Astrocyte (in vitro differentiated cells and primary cell): Measurements from ENCODE around the gene AFF3. TPM values are rescaled to one million over a fixed set of nuclear protein-coding genes. Genes with fewer than 3 reads are reported as not detected.

Experiments used
- DNase-seq: peaks from one replicate; pipeline ENCODE4 v3.0.0-alpha.2; 2010; ENCODE audit warnings: low read depth
- FAIRE-seq: peaks from 2 replicates; lab custom pipeline; 2011; peaks lifted over from hg19 to GRCh38; lab: Jason Lieb, UNC
- H2AFZ ChIP-seq: 2 replicates; pipeline ENCODE4 v1.6.0; 2012; ENCODE audit warnings: low read depth, low read length, inconsistent platforms
- H3K27ac ChIP-seq: 2 replicates; pipeline ENCODE4 v1.5.1; 2011; ENCODE audit warnings: low read depth, low read length, inconsistent platforms
- H3K27me3 ChIP-seq: 2 replicates; pipeline ENCODE4 v1.6.0; 2011; ENCODE audit warnings: low read length, inconsistent platforms; ENCODE audit not compliant: insufficient read depth
- H3K36me3 ChIP-seq: 2 replicates; pipeline ENCODE4 v1.5.1; 2011; ENCODE audit warnings: low read length, inconsistent platforms; ENCODE audit not compliant: insufficient read depth
- H3K4me1 ChIP-seq: 2 replicates; pipeline ENCODE4 v1.5.1; 2011; ENCODE audit warnings: low read length, inconsistent platforms; ENCODE audit not compliant: insufficient read depth
- H3K4me2 ChIP-seq: 2 replicates; pipeline ENCODE4 v1.6.0; 2012; ENCODE audit warnings: low read length, inconsistent platforms
- H3K4me3 ChIP-seq: 2 replicates; pipeline ENCODE4 v1.5.1; 2011; ENCODE audit warnings: low read depth, mild to moderate bottlenecking, low read length, inconsistent platforms; ENCODE audit not compliant: insufficient read depth
- H3K79me2 ChIP-seq: 2 replicates; pipeline ENCODE4 v1.6.0; 2012; ENCODE audit warnings: mild to moderate bottlenecking, low read length, inconsistent platforms; ENCODE audit not compliant: insufficient read depth
- H3K9ac ChIP-seq: 2 replicates; pipeline ENCODE4 v1.6.0; 2012; ENCODE audit warnings: mild to moderate bottlenecking, low read length, inconsistent platforms
- H3K9me3 ChIP-seq: 2 replicates; pipeline ENCODE4 v1.5.1; 2012; ENCODE audit warnings: low read depth, mild to moderate bottlenecking, low read length, inconsistent platforms; ENCODE audit not compliant: insufficient read depth
- H4K20me1 ChIP-seq: 2 replicates; pipeline ENCODE4 v1.6.0; 2012; ENCODE audit warnings: low read length, inconsistent platforms; ENCODE audit not compliant: insufficient read depth
- H3K27ac Mint-ChIP-seq: one replicate; pipeline ENCODE4 v1.8.0; 2021; ENCODE audit warnings: mild to moderate bottlenecking, mixed read lengths; ENCODE audit not compliant: unreplicated experiment
- H3K27me3 Mint-ChIP-seq: one replicate; pipeline ENCODE4 v1.8.0; 2021; ENCODE audit warnings: low read depth, mixed read lengths; ENCODE audit not compliant: unreplicated experiment
- H3K36me3 Mint-ChIP-seq: one replicate; pipeline ENCODE4 v1.8.0; 2021; ENCODE audit warnings: low read depth, mixed read lengths; ENCODE audit not compliant: unreplicated experiment
- H3K4me1 Mint-ChIP-seq: one replicate; pipeline ENCODE4 v1.8.0; 2021; ENCODE audit warnings: low read depth, mixed read lengths; ENCODE audit not compliant: unreplicated experiment
- H3K4me3 Mint-ChIP-seq: one replicate; pipeline ENCODE4 v1.8.0; 2021; ENCODE audit warnings: mild to moderate bottlenecking, moderate library complexity, mixed read lengths; ENCODE audit not compliant: unreplicated experiment
- H3K9me3 Mint-ChIP-seq: one replicate; pipeline ENCODE4 v1.8.0; 2021; ENCODE audit warnings: mild to moderate bottlenecking, mixed read lengths; ENCODE audit not compliant: unreplicated experiment
- EZH2 ChIP-seq: IDR thresholded peaks from 2 replicates; pipeline ENCODE4 v1.6.1; 2012; ENCODE audit warnings: mild to moderate bottlenecking, low read length, inconsistent platforms; ENCODE audit not compliant: insufficient read depth
- total RNA-seq: library from RNA; stranded (reverse); gene quantifications from 2 replicates; pipeline ENCODE4 v1.2.1, GENCODE V29; 2021
- TF ChIP-seq, protein P1 (sequence below): IDR thresholded peaks from 2 replicates; pipeline ENCODE4 v1.5.1; 2011; ENCODE audit warnings: low read depth, mild to moderate bottlenecking, inconsistent platforms, low read length, moderate library complexity; ENCODE audit not compliant: insufficient read depth

AFF3 gene
- total RNA-seq, 1 donor from 2014 or later: 14.7 TPM

DNA sequence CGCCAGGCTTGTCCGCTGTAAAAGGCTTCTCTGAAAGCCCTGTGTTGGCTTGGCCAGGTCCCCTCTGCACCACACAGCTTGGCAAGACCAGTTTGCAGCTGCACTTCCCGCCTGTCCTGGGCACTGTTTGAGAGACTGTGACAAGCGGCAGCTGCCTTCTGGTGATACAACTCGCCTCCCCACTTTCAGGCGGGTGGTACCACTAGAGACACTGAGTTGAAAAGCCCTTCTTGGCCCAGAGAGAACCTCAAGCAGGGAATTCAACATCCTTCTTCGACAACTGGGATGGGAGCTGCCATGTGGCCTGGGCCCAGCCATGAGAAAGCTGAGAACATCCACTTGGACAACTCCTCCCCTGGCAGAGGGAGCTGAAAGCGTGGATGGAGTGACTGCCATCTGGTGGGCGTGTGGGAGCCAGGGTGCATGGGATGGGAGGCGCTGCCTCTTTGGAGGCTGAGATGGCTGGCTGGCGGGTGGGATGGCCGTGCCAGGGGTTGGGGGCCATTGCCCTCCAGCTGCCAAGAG lies 527.1 kb downstream of the AFF3 start:
- no peaks in the 10 kb centered on the region for H3K79me2 ChIP-seq
- H3K9ac ChIP-seq: no peak overlapping the region
- Mint-ChIP-seq H3K27ac (no peak overlapping the region), H3K27me3 (no peaks in the 10 kb centered on the region), H3K4me1 (no peaks in the 10 kb centered on the region), H3K36me3 (no peaks in the 10 kb centered on the region), H3K9me3 (no peaks in the 10 kb centered on the region), H3K4me3 (no peak overlapping the region)
- no peak overlapping the region for H2AFZ ChIP-seq
- no peaks in the 10 kb centered on the region for H3K9me3 ChIP-seq
- H3K4me2 ChIP-seq: no peak overlapping the region
- H3K27me3 ChIP-seq: no peaks in the 10 kb centered on the region
- DNase-seq (no peak), FAIRE-seq (no peak)
- TF ChIP-seq EZH2: no peak
- TF ChIP-seq, protein P1, sequence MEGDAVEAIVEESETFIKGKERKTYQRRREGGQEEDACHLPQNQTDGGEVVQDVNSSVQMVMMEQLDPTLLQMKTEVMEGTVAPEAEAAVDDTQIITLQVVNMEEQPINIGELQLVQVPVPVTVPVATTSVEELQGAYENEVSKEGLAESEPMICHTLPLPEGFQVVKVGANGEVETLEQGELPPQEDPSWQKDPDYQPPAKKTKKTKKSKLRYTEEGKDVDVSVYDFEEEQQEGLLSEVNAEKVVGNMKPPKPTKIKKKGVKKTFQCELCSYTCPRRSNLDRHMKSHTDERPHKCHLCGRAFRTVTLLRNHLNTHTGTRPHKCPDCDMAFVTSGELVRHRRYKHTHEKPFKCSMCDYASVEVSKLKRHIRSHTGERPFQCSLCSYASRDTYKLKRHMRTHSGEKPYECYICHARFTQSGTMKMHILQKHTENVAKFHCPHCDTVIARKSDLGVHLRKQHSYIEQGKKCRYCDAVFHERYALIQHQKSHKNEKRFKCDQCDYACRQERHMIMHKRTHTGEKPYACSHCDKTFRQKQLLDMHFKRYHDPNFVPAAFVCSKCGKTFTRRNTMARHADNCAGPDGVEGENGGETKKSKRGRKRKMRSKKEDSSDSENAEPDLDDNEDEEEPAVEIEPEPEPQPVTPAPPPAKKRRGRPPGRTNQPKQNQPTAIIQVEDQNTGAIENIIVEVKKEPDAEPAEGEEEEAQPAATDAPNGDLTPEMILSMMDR: no peak
- H3K36me3 ChIP-seq: no peaks in the 10 kb centered on the region
- no peak overlapping the region for H3K27ac ChIP-seq
- no peak overlapping the region for H3K4me3 ChIP-seq
- no peaks in the 10 kb centered on the region for H3K4me1 ChIP-seq
- H4K20me1 ChIP-seq: no peaks in the 10 kb centered on the region

DNA sequence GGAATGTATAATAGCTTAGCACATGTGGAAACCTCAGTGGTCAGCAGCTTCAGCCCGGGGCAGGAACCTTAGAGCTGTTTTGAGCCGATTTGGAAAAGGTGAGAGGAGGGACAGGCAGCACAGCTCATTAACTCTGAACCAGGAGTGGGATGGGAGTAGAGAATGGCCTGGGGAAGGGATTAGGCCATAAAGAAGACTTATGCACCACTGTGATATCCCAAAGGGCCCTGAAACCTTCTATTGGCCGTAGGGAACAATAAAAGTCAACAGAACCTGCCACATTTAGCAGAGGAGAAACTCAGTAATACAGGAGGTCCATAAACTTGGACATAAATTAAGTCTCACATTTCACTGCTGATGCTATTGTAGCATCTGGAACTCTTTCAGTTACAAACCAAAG lies 528.4 kb downstream of the AFF3 start:
- Mint-ChIP-seq H3K36me3 (no peaks in the 10 kb centered on the region), H3K9me3 (no peaks in the 10 kb centered on the region), H3K27ac (no peak overlapping the region), H3K4me1 (peaks cover 4% of the 10 kb centered on the region), H3K27me3 (no peaks in the 10 kb centered on the region), H3K4me3 (no peak overlapping the region)
- DNase-seq: no peak
- H3K4me1 ChIP-seq: no peaks in the 10 kb centered on the region
- TF ChIP-seq, protein P1: no peak
- no peak for TF ChIP-seq EZH2
- H4K20me1 ChIP-seq: no peaks in the 10 kb centered on the region
- H3K27me3 ChIP-seq: no peaks in the 10 kb centered on the region
- H3K9me3 ChIP-seq: no peaks in the 10 kb centered on the region
- FAIRE-seq: no peak
- no peak overlapping the region for H3K9ac ChIP-seq
- no peak overlapping the region for H3K27ac ChIP-seq
- no peak overlapping the region for H3K4me3 ChIP-seq
- no peak overlapping the region for H2AFZ ChIP-seq
- no peaks in the 10 kb centered on the region for H3K36me3 ChIP-seq
- no peak overlapping the region for H3K4me2 ChIP-seq
- no peaks in the 10 kb centered on the region for H3K79me2 ChIP-seq

DNA sequence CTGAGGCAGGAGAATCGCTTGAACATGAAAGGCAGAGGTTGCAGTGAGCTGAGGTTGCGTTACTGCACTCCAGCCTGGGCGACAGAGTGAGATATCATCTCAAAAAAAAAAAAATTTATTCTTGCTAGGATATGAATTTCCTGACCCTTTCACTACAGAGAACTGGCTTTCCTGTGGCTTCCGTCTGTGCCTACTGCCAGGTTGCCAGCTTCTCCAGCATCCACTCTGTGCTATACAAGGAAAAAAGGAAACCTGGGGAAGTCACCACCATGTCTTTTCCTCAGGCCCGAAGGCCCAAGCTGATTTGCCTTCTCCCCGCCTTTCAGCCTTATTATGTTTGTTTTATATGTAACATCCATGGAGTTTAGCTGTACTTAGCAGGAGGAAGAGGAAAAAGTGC lies 530.6 kb downstream of the AFF3 start:
- Histone ChIP-seq H3K9me3 (no peaks in the 10 kb centered on the region), H3K27me3 (no peaks in the 10 kb centered on the region), H3K4me3 (no peak overlapping the region), H2AFZ (no peak overlapping the region), H4K20me1 (no peaks in the 10 kb centered on the region), H3K4me1 (no peaks in the 10 kb centered on the region), H3K9ac (no peak overlapping the region), H3K4me2 (no peak overlapping the region), H3K27ac (no peak overlapping the region), H3K36me3 (no peaks in the 10 kb centered on the region), H3K79me2 (no peaks in the 10 kb centered on the region)
- DNase-seq (no peak), FAIRE-seq (no peak)
- Mint-ChIP-seq H3K27me3 (no peaks in the 10 kb centered on the region), H3K27ac (no peak overlapping the region), H3K36me3 (no peaks in the 10 kb centered on the region), H3K9me3 (no peaks in the 10 kb centered on the region), H3K4me1 (peaks cover 7% of the 10 kb centered on the region), H3K4me3 (no peak overlapping the region)
- TF ChIP-seq, protein P1: no peak
- TF ChIP-seq EZH2: no peak
